Stimulated activated CD8-positive, alpha-beta memory T cell treated with anti-CD3 and anti-CD28 coated beads, Interleukin-15, amount 100 ng/mL, for 1 hour (primary cell): Measurements from ENCODE around the gene RHEBL1.

Experiments
- DNase-seq: peaks from one replicate; pipeline ENCODE4 v3.0.0-alpha.2; 2020; ENCODE audit warnings: low read depth

Gene RHEBL1

GRCh38 chr12:49069507-49070346 is at the start of gene RHEBL1:
RHEBL1 (minus strand) TSS chr12:49069979; CDS start chr12:49069785, 194 bp downstream.
- DNase-seq: peak; percentile 91

- DNase-seq: no peak
Measured at GRCh38 chr12:49111206-49111605, 41.4 kb upstream of the RHEBL1 start.

- peak; percentile 97 for DNase-seq
Measured at GRCh38 chr12:49110464-49111155, 40.8 kb upstream of the RHEBL1 start, which contains the start of gene LMBR1L. LMBR1L (minus strand) TSS chr12:49110847; CDS start chr12:49110555, 292 bp downstream.

- DNase-seq: no peak
Measured at GRCh38 chr12:49109641-49110463, 40.1 kb upstream of the RHEBL1 start.

GRCh38 chr12:49108958-49109404 is 39.2 kb upstream of the RHEBL1 start:
- DNase-seq: no peak

GRCh38 chr12:49105504-49106084 is 35.8 kb upstream of the RHEBL1 start:
- no peak for DNase-seq

GRCh38 chr12:49104822-49105221 is 35.0 kb upstream of the RHEBL1 start:
- no peak for DNase-seq

- no peak for DNase-seq
Measured at GRCh38 chr12:49100380-49100779, 30.6 kb upstream of the RHEBL1 start.

GRCh38 chr12:49098703-49099102 is 28.9 kb upstream of the RHEBL1 start:
- DNase-seq: no peak

GRCh38 chr12:49098035-49098451 is 28.3 kb upstream of the RHEBL1 start:
- DNase-seq: peak; percentile 40

GRCh38 chr12:49097381-49097780 is 27.6 kb upstream of the RHEBL1 start:
- no peak for DNase-seq

- DNase-seq: no peak
Measured at GRCh38 chr12:49094975-49095365, 25.2 kb upstream of the RHEBL1 start.

GRCh38 chr12:49094160-49094974 is 24.6 kb upstream of the RHEBL1 start, which contains the start of gene DHH:
DHH (minus strand) TSS chr12:49094801; CDS start chr12:49094512, 289 bp downstream.
- no peak for DNase-seq

- no peak for DNase-seq
Measured at GRCh38 chr12:49093792-49094159, 24.0 kb upstream of the RHEBL1 start.

- DNase-seq: no peak
Measured at GRCh38 chr12:49092816-49093406, 23.1 kb upstream of the RHEBL1 start.

- peak; percentile 35 for DNase-seq
Measured at GRCh38 chr12:49092086-49092815, 22.5 kb upstream of the RHEBL1 start.

GRCh38 chr12:49091836-49092085 is 22.0 kb upstream of the RHEBL1 start:
- no peak for DNase-seq

GRCh38 chr12:49091056-49091835 is 21.5 kb upstream of the RHEBL1 start:
- DNase-seq: no peak
